Measurements from ENCODE around the gene CALU.

DNA sequence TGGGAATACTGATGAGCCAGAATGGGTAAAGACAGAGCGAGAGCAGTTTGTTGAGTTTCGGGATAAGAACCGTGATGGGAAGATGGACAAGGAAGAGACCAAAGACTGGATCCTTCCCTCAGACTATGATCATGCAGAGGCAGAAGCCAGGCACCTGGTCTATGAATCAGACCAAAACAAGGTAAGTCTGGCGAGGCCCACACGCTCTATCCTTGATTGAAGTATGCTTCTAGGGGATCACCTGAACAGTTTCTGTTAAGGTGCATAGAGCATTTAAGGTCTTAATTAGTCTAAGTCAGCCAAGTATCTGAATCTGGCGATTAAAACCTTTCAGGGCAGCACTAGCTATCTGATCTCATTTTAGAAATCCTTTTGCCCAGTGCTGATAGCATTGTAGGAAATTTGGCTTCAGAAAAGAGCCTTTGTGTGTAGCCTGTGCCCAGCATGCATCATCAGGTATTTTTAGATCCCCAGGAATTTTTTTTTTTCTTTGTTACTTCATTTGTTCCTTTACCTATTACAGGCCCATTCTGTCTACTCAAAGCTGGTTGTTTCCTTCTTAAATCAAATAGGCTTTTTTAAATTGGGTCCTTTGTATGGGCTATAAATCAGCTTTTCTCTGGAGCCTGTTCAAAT, 28.4 kb downstream of the CALU start:
- TF ChIP-seq, protein P1, sequence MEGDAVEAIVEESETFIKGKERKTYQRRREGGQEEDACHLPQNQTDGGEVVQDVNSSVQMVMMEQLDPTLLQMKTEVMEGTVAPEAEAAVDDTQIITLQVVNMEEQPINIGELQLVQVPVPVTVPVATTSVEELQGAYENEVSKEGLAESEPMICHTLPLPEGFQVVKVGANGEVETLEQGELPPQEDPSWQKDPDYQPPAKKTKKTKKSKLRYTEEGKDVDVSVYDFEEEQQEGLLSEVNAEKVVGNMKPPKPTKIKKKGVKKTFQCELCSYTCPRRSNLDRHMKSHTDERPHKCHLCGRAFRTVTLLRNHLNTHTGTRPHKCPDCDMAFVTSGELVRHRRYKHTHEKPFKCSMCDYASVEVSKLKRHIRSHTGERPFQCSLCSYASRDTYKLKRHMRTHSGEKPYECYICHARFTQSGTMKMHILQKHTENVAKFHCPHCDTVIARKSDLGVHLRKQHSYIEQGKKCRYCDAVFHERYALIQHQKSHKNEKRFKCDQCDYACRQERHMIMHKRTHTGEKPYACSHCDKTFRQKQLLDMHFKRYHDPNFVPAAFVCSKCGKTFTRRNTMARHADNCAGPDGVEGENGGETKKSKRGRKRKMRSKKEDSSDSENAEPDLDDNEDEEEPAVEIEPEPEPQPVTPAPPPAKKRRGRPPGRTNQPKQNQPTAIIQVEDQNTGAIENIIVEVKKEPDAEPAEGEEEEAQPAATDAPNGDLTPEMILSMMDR (conservative IDR thresholded peaks at IDR 0.05): no peak
- TF ChIP-seq ZFX (IDR thresholded peaks at IDR 0.05): no peak
